Urothelium cell line (cell line): ENCODE data around the gene TOP3A.
A peak's percentile ranks its signal among the peaks of the same experiment; 100 is the strongest.
"Not testable (repeated sequence)": the region's sequence is repeated elsewhere in the genome, so short reads cannot be mapped to it uniquely, and the experiment has no call there.

ENCODE experiments used
- DNase-seq: peaks from one replicate; pipeline ENCODE4 v3.0.0; 2011; ENCODE audit warnings: low spot score, mixed read lengths
- FAIRE-seq: peaks from 2 replicates; lab custom pipeline; 2011; peaks lifted over from hg19 to GRCh38; lab: Jason Lieb, UNC

The TOP3A gene

DNA sequence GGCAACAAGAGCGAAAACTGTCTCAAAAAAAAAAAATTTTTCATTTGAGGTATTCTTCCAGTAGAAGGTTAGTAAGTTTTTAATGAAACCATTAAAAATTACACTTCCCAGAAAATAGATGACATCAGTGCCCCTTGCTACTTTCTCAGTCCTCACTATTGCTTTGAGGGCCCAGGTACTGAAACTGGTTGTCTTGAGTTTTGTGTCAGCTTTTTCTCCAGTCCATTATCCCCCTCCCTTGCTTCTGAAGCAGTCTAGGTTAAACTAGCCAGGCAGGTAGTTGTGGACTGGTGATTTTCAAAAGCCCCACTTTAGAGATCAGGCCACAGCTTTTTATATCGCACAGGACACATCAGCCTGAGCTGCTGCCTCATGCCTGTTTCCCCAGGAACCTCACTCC is 11.2 kb upstream of the TOP3A start:
- FAIRE-seq, result no peak

DNA sequence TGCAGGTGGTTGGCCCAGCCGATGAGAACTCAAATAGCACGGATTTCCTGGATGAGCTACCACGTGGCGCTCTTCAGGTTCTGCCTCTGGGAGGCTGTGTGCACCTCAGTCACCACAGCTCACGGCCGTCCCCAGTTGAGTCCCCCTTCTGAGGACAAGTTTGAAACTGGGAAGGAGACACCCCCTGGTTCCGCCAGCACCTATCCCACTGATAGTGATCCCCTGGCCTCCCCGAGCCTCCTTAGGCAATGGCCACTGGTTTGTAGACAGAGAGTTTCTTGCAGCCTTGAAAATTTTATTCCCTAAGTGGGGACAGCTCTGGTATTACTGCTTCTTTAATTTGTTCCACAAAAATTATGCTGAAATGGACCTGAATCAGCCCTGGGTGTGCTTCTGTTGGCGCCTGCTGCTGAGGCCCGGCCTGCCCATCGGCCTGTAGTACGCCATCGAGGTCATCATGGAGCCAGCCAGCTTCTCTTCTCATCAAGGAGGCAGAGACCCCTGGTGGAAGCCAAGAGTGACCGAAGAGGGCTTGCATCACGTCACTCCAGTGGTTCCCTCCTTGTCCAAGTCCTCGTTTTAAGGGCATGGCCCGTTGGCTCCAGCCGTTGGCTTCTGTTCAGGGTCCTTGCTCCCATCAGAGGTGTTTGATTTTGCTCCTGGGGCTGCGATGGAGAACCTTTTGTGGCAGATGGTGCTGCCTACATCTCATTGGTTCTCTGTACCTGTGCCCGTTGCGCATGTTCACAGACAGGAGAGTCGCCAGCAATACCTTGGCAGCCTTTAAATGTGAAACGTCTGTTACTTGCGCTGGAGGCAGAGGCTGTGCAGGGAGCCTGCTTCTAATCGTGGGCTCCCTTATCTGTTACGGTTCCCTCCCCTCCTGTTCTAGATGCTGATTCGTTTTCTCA is 9.6 kb upstream of the TOP3A start:
- no peak for DNase-seq
- no peak for FAIRE-seq

More for the DNA sequence above, 11.2 kb upstream of the TOP3A start:
- no peak for DNase-seq

DNA sequence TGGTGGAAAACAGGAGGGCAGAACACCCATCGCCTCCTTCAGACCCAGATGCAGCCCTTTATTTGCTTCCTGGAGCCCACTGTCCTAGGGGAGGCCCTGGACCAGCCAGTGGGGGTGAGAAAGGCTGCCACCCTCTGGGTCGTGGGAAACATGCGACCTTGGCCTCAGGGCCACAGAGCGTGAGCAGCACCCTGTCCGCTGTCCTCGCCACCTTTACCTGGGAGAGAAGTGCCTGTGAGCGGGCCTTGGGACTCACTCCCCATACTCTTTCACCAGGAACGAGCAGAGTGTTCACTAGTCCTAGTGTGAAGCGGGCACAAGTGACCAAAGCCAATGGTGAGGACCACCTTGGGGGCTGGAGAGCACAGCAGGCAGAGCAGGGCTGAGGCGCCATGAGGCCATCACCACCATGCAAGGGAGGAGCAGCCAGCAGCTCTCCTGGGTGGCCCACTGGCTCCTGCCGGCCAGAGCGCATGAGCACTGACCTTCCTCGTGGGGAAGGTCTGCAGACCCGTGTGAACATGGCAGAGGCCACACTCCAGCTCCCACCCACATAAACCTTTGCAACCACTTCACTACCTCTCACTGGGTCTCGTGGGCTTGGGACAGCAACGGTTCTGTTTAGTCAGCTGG is 8.8 kb upstream of the TOP3A start:
- DNase-seq (no peak), FAIRE-seq (no peak)

DNA sequence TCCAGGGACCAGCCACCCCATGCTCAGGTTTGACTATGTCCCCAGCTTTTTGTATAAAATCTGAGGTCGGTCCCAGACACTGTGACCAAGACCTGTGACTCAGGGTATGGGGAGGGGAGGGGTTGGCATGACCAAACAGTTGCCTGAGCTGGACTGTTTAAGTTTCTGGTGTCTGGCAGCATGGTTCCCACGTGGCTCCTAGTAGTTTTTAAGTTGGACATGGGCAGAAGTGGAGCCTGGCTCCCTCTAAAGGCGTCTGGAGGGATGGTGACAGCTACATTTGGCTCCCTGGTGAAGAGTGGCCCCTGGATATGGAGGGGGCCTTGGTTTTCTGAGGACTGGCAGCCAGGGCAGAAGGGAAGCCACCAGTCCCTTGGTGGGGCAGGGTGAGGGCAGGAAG is 8.2 kb upstream of the TOP3A start:
- no peak for DNase-seq
- no peak for FAIRE-seq

DNA sequence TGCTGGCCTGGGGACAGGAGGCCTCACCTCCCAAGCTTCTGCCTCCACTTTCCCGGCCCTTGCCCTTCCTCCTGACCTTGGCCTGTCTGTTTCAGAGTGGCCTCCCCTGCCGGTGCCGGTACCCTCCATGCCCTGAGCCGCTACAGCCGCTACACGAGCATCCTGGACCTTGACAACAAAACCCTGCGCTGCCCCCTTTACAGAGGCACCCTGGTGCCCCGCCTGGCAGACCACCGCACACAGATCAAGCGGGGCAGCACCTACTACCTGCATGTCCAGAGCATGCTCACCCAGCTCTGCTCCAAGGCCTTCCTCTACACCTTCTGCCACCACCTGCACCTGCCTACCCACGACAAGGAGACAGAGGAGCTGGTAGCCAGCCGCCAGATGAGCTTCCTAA is 7.7 kb upstream of the TOP3A start:
- DNase-seq (no peak), FAIRE-seq (no peak)

DNA sequence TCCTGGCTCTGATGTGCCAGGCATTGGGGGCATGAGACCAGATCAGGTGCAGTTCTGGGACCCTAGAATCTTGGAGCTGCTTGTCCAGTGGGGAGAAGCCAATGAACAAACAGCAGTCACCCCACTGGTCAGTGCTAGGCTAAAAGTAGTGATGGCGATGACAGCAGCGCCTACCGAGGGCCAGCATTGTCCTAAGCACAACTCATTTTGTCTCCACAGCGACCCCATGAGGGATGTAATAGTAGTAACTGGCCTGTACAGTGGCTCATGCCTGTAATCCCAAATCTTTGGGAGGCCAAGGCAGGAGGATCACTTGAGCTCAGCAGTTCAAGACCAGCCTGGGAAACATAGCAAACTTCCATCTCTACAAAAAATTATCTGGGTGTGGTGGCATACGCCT is 6.5 kb upstream of the TOP3A start:
- no peak for DNase-seq
- FAIRE-seq, result no peak

DNA sequence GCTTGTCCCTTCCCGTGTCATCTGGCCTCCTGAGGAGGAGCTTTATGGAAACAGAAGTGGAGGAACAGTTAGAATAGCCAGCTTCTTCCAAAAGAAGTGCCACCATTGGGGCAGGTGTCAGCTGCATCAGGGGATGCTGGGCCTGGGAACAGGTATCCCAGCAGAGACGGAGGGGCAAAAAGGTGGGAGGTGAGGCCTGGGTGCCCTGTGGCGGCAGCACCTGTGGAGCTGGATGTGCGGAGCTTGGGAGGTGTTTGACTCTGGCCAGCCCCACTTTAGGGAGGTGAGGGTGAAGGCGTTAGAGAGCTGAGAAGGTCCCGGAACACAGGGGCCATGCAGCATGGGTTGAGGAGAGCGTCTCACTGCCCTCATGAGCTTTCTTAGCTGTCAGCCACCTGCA is 5.5 kb upstream of the TOP3A start:
- DNase-seq (no peak), FAIRE-seq (no peak)

DNA sequence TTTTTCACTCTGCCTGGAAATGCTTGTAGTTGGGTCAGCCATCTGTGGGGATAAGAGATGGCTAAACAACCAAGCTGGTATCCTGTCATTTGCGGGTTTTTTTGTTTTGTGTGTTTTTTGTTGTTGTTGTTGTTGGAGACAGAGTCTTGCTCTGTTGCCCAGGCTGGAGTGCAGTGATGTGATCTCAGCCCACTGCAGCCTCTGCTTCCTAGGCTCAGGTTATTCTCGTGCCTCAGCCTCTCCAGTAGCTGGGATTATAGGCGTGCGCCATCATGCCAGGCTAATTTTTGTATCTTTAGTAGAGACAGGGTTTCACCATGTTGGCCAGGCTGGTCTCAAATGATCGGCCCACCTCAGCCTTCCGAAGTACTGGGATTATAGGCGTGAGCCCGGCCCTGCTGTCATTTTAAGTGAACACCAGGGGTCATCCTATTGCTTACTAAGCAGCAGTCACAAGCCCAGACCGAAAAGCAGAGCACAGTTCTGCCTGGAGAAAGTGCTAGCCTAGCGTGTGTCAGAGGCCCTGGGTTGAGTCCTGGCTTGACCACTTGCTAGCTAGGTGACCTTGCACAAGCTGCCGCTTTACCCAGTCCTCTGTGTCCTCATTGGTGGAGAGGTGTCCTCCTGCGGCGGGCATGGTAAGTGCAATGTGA is 4.9 kb upstream of the TOP3A start:
- FAIRE-seq (peak; percentile 86), DNase-seq (peak; percentile 27)

DNA sequence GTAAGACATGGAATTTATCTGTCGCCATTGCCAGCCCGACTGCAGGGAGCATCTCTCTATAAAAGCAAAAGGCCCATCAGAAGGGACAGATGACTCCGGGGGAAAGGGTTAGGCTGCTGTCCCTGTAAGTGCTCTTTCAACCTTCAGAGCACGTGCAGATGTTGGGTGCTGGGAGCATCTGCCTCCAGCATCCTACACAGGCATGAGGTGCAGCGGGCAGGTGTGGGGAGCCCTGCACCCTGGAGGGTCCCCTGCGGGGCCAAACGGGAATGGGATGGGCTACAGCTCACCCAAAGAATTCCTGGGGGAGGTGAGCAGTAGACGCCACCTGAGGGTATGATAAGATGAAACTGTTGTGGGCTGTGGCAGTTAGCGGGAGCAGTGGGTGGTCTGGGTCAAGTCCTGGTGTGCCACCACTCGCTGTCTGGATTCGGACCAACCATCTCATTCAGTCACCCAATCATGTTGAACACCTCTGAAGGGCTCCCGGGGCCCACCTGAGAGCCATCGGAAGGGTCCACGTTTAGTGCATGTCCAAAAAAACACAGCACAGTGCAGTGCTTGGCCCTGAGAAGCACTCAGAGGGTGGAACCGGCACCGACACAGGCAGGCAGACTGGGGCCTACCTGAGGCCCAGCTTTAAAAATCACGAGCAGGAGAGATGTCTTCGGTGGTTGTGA is 4.1 kb upstream of the TOP3A start:
- FAIRE-seq, result no peak
- no peak for DNase-seq

DNA sequence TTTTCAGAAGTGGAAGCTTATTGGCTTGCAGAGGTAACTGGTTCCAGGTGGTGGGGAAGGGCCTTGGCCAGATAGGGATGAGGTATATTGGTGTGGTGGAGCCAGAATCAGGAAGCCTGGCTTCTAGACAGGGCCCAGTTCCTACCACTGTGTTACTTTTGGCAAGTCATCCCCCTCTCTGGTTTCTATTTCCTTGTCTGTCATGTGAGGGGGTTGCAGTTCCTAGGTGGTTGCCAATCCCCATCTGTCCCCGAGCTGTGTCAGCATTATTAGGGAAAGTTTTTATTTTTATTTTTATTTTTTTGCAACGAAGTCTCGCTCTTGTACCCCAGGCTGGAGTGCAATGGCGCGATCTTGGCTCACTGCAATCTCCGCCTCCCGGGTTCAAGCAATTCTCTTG is 3.3 kb upstream of the TOP3A start:
- FAIRE-seq (no peak), DNase-seq (no peak)

DNA sequence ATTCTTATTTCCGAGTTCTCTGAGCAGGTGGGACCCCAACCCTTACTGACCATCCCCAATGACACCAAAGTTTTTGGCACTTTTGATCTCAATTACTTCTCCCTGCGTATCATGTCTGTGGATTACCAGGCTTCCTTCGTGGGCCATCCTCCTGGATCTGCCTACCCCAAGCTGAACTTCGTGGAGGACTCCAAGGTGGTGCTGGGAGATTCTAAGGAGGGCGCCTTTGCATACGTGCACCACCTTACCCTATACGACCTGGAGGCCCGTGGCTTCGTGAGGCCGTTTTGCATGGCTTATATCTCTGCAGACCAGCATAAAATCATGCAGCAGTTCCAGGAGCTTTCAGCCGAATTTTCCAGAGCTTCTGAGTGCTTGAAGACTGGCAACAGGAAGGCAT is 1.2 kb upstream of the TOP3A start:
- no peak for FAIRE-seq

DNA sequence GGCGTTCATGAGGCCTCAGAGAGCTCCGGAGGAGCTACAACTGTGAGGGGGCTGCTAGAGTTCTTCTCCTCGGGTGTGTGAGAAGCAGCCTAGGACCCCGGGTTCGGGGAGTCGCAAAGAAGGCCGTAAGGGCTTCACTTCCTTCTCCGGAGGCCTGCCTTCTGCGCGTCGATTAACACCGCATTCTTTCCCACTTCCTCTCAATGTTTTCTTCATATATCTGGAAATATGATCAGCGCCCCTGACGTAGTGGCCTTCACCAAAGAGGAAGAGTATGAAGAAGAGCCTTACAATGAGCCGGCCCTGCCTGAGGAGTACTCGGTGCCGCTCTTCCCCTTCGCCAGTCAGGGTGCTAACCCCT is 748 bp upstream of the TOP3A start:
- FAIRE-seq, result no peak
- peak; percentile 17 for DNase-seq

More for the DNA sequence above, 1.2 kb upstream of the TOP3A start:
- DNase-seq, result no peak

DNA sequence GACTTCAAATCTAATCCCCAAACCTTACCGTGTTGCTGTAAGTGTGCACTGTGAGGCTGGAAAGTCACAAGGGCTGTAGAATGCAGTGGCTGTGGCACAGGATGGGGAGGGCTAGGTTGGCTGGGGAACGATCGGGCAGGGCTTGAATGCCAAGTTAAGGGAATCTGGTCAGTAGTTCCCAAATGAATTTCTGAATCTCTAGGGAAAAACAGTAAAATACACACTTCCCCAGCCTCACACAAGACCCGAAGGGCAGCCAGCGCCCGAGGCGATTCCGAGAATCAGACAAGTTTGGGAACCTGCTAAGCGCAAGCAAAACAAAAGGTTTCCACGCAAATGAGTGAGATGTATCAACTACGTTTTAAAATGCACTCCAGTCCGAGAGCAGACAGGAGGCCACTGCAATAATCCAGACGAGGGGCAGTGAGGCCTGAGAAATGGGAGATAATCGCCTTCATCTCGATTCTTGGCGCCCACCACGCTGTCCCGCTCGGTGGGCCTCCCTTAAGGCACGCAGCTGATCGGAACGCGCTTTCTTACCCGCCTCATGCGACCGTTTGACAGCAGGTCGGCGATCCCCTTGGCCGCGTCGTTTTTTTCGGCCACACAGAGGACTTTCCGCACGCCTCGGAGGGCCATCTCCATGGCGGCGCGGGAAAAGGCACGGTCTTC is 599 bp downstream of the TOP3A start:
- no peak for DNase-seq
- FAIRE-seq, result no peak

DNA sequence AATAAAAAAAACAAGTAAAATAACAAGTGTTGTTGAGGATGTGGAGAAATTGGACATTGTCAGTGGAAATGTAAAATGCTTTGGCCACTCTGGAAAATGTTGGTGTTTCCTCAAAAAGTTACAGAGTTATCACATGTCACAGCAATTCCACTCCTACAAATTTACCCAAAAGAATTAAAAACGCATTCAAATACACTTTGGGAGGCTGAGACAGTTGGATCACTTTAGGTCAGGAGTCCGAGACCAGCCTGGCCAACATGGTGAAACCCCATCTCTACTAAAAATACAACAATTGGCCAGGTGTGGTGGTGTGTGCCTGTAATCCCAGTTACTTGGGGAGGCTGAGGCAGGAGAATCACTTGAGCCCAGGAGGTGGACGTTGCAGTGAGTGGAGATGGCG is 5.6 kb downstream of the TOP3A start:
- DNase-seq, result no peak
- FAIRE-seq, result no peak

DNA sequence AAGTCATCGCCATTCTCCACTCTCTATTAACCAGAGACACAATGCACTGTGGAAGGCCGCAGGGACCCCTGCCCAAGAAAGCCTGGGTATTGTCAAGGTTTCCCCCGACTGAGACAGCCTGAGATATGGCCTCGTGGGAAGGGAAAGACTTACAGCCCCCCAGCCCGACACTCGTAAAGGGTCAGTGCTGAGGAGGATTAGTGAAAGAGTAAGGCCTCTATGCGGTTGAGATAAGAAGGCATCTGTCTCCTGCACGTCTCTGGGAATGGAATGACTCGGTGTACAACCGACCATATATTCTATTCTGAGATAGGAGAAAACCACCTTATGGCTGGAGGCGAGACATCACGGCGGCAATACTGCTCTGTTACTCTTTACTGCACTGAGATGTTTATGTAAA is 11.6 kb downstream of the TOP3A start:
- not testable (repeated sequence) for FAIRE-seq, DNase-seq

DNA sequence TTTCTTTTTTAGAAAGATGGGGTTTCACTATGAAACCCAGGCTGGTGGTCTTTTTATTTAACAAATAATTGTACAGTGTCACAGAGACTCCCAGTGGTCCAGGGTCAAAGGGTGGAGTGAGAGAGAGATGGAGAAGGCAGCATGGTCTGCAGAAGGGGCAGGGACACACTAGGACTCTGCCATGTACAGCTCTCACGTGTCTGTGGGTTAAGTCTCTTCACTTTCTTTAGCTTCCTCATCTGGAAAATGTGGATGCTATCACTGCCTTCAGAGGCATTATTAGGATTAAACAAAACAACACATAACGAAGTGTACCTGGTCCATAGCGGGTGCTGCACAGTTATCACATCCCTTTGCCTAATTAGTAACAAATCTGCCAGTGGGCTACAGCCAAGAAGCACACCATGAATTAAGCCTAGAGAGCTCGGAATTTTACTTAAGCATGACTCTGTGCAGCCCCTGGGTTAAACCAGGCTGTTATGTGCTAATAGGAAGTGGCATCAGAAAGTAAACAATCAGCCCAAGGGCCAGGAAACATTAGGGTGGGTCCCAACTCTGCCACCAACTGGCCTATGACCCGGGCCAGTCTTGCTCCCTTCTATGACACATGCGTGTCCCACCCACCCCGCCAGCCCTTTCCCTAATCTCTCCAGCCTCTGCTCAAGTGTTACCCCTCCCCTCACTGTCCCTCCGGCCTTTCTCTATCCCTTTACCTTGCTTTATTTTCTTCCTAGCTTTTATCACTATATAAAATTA is 13.9 kb downstream of the TOP3A start:
- no peak for FAIRE-seq
- no peak for DNase-seq

DNA sequence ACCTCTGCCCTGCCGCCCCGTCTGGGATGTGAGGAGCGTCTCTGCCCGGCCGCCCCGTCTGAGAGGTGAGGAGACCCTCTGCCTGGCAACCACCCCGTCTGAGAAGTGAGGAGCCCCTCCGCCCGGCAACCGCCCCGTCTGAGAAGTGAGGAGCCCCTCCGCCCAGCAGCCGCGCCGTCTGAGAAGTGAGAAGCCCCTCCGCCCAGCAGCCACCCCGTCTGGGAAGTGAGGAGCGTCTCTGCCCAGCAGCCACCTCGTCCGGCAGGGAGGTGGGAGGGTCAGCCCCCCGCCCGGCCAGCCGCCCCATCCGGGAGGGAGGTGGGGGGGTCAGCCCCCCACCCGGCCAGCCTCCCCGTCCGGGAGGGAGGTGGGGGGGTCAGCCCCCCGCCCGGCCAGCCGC is 16.7 kb downstream of the TOP3A start:
- not testable (repeated sequence) for FAIRE-seq, DNase-seq

DNA sequence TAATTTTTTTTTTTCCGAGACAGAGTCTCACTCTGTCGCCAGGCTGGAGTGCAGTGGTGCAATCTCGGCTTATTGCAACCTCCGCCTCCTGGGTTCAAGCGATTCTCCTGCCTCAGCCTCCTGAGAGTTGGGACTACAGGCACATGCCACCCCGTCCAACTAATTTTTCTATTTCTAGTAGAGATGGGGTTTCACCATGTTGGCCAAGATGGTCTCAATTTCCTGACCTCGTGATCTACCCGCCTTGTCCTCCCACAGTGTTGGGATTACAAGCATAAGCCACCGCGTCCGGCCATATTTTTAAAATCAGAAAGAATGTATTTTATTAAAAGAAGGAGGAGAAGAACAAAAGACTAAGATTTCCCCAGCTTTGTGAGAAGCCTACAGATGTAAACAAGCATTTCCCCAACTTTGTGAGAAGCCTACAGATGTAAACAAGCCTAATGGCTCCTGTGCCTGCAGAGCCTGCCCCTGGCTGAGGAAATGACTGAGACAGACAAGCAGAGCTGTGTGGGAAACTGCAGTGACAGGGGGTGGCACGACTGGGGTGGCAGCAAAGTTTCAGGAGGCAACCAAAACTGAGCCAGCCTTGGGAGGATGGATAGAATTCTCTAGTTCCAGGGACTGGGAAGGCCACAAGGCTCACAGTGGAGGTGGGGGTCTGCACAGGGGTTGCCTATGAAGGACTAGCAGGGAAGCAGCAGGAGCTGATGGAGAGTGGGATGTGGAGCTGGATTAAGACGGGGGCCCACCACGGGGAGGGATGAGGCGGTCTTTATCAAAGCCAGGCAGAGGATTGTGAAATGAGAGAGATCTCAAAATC is 22.9 kb downstream of the TOP3A start:
- FAIRE-seq, result no peak
- no peak for DNase-seq

DNA sequence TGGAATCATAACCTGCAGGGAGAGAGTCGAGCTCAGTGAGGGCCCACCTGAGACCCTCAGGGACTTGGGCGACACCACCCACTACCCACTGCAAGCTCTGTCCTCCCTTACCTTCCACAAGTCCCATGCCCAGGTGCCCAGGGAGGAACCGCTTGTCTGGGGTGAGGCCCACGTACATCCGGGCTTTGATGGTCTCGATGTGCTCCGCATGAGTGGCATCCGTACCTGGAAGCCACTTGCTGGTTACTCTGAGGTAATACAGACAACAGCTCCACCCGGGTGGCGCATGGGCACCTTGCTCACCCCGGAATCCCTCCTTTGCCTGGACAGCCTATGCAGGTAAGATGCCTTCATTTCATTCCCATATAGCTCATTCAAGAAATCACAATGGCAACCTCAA is 29.5 kb downstream of the TOP3A start:
- FAIRE-seq (no peak), DNase-seq (no peak)
